HEK293 (cell line): ENCODE results near the gene BTBD2.
A peak's percentile ranks its signal among the peaks of the same experiment; 100 is the strongest.

Experiments used
- CTCF ChIA-PET: fragments of 350-600 bp; formaldehyde crosslinking; extraction: SDS; loops from one replicate; lab custom pipeline; 2021; ENCODE audit warnings: antibody characterized with exemption; lab: Yijun Ruan, JAX
- POLR2A ChIA-PET: fragments of 300-600 bp; formaldehyde crosslinking; extraction: SDS; loops from one replicate; lab custom pipeline; 2020; ENCODE audit warnings: antibody characterized with exemption, inconsistent platforms; lab: Yijun Ruan, JAX
- H3K27ac ChIP-seq: fragments of 200-500 bp; sonication (Bioruptor generic); 2 replicates; pipeline ENCODE4 v1.5.1; 2014; ENCODE audit warnings: low read depth, low read length, control low read depth, inconsistent platforms; ENCODE audit errors: extremely low read depth
- H3K36me3 ChIP-seq, 2 experiments: fragments of 200-500 bp in 1 of 2; sonication (Bioruptor generic) in 1 of 2; 1 replicate in 1 of 2; 2 replicates in 1 of 2; pipeline ENCODE4 v1.5.1; 2014 to 2017; ENCODE audit warnings: inconsistent platforms in 2 of 2, low read length in 2 of 2; ENCODE audit not compliant: control insufficient read depth in 2 of 2, insufficient read depth in 1 of 2
- H3K4me1 ChIP-seq: fragments of 200-500 bp; sonication (Bioruptor generic); 2 replicates; pipeline ENCODE4 v1.5.1; 2014; ENCODE audit warnings: mild to moderate bottlenecking, low read length, inconsistent platforms; ENCODE audit not compliant: control insufficient read depth, insufficient read depth
- H3K4me3 ChIP-seq: 2 replicates; pipeline ENCODE4 v1.5.1; 2011; ENCODE audit warnings: low read depth, mild to moderate bottlenecking, control low read depth, low read length, moderate library complexity
- H3K9me3 ChIP-seq: fragments of 200-500 bp; sonication (Bioruptor generic); 2 replicates; pipeline ENCODE4 v1.5.1; 2014; ENCODE audit warnings: low read depth, low read length, inconsistent platforms; ENCODE audit not compliant: control insufficient read depth, insufficient read depth
- AEBP2 ChIP-seq: fragments of 450-650 bp; formaldehyde crosslinking; IDR thresholded peaks from 2 replicates; pipeline ENCODE4 v1.5.1; 2016; ENCODE audit warnings: missing biosample characterization, missing genetic modification characterization, borderline replicate concordance
- EGR2 ChIP-seq: fragments of 450-650 bp; formaldehyde crosslinking; IDR thresholded peaks from 2 replicates; pipeline ENCODE4 v1.5.1; 2016; ENCODE audit warnings: low read depth, missing biosample characterization, missing genetic modification characterization
- GLIS2 ChIP-seq: fragments of 450-650 bp; formaldehyde crosslinking; IDR thresholded peaks from 2 replicates; pipeline ENCODE4 v1.5.1; 2016; ENCODE audit warnings: missing biosample characterization, missing genetic modification characterization
- HIC1 ChIP-seq: fragments of 450-650 bp; formaldehyde crosslinking; IDR thresholded peaks from 2 replicates; pipeline ENCODE4 v1.5.1; 2016; ENCODE audit warnings: missing biosample characterization, missing genetic modification characterization
- KLF1 ChIP-seq: fragments of 450-650 bp; formaldehyde crosslinking; IDR thresholded peaks from 2 replicates; pipeline ENCODE4 v1.5.1; 2016; ENCODE audit warnings: missing biosample characterization, missing genetic modification characterization
- KLF7 ChIP-seq: fragments of 450-650 bp; formaldehyde crosslinking; IDR thresholded peaks from 2 replicates; pipeline ENCODE4 v1.5.1; 2016; ENCODE audit warnings: missing biosample characterization, missing genetic modification characterization, borderline replicate concordance
- PRDM10 ChIP-seq: fragments of 450-650 bp; formaldehyde crosslinking; IDR thresholded peaks from 2 replicates; pipeline ENCODE4 v1.5.1; 2016; ENCODE audit warnings: missing biosample characterization, missing genetic modification characterization
- SCRT1 ChIP-seq: fragments of 450-650 bp; formaldehyde crosslinking; IDR thresholded peaks from 2 replicates; pipeline ENCODE4 v1.5.1; 2016; ENCODE audit warnings: missing biosample characterization, missing genetic modification characterization, borderline replicate concordance
- SCRT2 ChIP-seq: fragments of 450-650 bp; formaldehyde crosslinking; IDR thresholded peaks from 2 replicates; pipeline ENCODE4 v1.5.1; 2016; ENCODE audit warnings: missing biosample characterization, missing genetic modification characterization
- SP2 ChIP-seq: fragments of 450-650 bp; formaldehyde crosslinking; IDR thresholded peaks from 2 replicates; pipeline ENCODE4 v1.5.1; 2016; ENCODE audit warnings: missing biosample characterization, missing genetic modification characterization
- ZBTB26 ChIP-seq: fragments of 450-650 bp; formaldehyde crosslinking; optimal IDR thresholded peaks from 2 replicates; pipeline ENCODE3; 2016; ENCODE audit warnings: missing biosample characterization, mild to moderate bottlenecking, missing genetic modification characterization
- ZNF133 ChIP-seq: fragments of 450-650 bp; formaldehyde crosslinking; IDR thresholded peaks from 2 replicates; pipeline ENCODE4 v1.5.1; 2016; ENCODE audit warnings: missing biosample characterization, missing genetic modification characterization
- ZNF221 ChIP-seq: fragments of 450-650 bp; formaldehyde crosslinking; IDR thresholded peaks from 2 replicates; pipeline ENCODE4 v1.5.1; 2017; ENCODE audit warnings: missing biosample characterization, missing genetic modification characterization, borderline replicate concordance
- ZNF670 ChIP-seq: fragments of 450-650 bp; formaldehyde crosslinking; IDR thresholded peaks from 2 replicates; pipeline ENCODE4 v1.5.1; 2016; ENCODE audit warnings: missing biosample characterization, missing genetic modification characterization, low read depth
- ZNF843 ChIP-seq: fragments of 450-650 bp; formaldehyde crosslinking; IDR thresholded peaks from 2 replicates; pipeline ENCODE4 v1.5.1; 2016; ENCODE audit warnings: missing biosample characterization, missing genetic modification characterization
- ZXDB ChIP-seq: fragments of 450-650 bp; formaldehyde crosslinking; IDR thresholded peaks from 2 replicates; pipeline ENCODE4 v1.5.1; 2016; ENCODE audit warnings: missing biosample characterization, missing genetic modification characterization

BTBD2 gene

GRCh38 chr19:1944088-1944915 is 71.2 kb downstream of the BTBD2 start:
- ChIA-PET POLR2A (interaction anchor here (0.6 kb wide), 1 partner anchor 188 kb away, joined by 4 read pairs; no protein-coding TSS in a partner anchor), CTCF (no interaction called here)
- H3K27ac ChIP-seq: 0 out of 2 replicates have a peak overlapping the region, but pooled peaks have one; percentile 16
- 0 out of 2 replicates have a peak, but pooled peaks have one; percentile 47 for TF ChIP-seq SP2
- no peak for TF ChIP-seq KLF7
- TF ChIP-seq ZNF670 (tag by site-specific recombination): no peak
- TF ChIP-seq AEBP2 (tag by site-specific recombination): no peak
- TF ChIP-seq ZXDB: no peak
- TF ChIP-seq PRDM10 (tag by site-specific recombination): peak; percentile 18; the same call in 1 of the 2 replicates
- TF ChIP-seq SCRT2 (tag by site-specific recombination): peak; percentile 51
- no peak for TF ChIP-seq ZNF843
- TF ChIP-seq KLF1 (tag by site-specific recombination): peak; percentile 86
- 0 out of 2 replicates have a peak, but pooled peaks have one; percentile 22 for TF ChIP-seq SCRT1 (tag by site-specific recombination)
- TF ChIP-seq EGR2 (tag by site-specific recombination): peak; percentile 25; the same call in 1 of the 2 replicates
- TF ChIP-seq ZBTB26 (tag by site-specific recombination): no peak
- no peak for TF ChIP-seq ZNF133 (tag by site-specific recombination)
- peaks cover 3% of the 10 kb centered on the region for H3K4me1 ChIP-seq
- H3K4me3 ChIP-seq: no peak overlapping the region
- no peaks in the 10 kb centered on the region for H3K9me3 ChIP-seq
- H3K36me3 ChIP-seq: peaks cover 0 to 12% of the 10 kb centered on the region in 2 experiments; a peak in 2 of 3 replicates

GRCh38 chr19:1943661-1944087 is 71.8 kb downstream of the BTBD2 start:
- Histone ChIP-seq H3K36me3 (peaks cover 0 to 6% of the 10 kb centered on the region in 2 experiments; a peak in 2 of 3 replicates), H3K4me1 (peaks cover 3% of the 10 kb centered on the region), H3K9me3 (no peaks in the 10 kb centered on the region), H3K27ac (0 out of 2 replicates have a peak overlapping the region, but pooled peaks have one; percentile 90), H3K4me3 (no peak overlapping the region)
- TF ChIP-seq HIC1 (tag by site-specific recombination): peak; percentile 58
- TF ChIP-seq GLIS2 (tag by site-specific recombination): peak; percentile 18; the same call in 1 of the 2 replicates
- no peak for TF ChIP-seq ZNF221 (tag by site-specific recombination)
- ChIA-PET POLR2A (interaction anchor here (0.6 kb wide), 1 partner anchor 947 kb away, joined by 3 read pairs; no protein-coding TSS in a partner anchor), CTCF (interaction anchor here (0.7 to 1.3 kb wide), 2 partner anchors 14 to 32 kb away, joined by 3 to 5 read pairs; no protein-coding TSS in a partner anchor)
